ENCODE data around the gene MEF2C. TPM values are rescaled to one million over a fixed set of nuclear protein-coding genes. Genes with fewer than 3 reads are reported as not detected.

Gene MEF2C
- total RNA-seq, 1 experiment from 2014 or later: 26.5 TPM

DNA sequence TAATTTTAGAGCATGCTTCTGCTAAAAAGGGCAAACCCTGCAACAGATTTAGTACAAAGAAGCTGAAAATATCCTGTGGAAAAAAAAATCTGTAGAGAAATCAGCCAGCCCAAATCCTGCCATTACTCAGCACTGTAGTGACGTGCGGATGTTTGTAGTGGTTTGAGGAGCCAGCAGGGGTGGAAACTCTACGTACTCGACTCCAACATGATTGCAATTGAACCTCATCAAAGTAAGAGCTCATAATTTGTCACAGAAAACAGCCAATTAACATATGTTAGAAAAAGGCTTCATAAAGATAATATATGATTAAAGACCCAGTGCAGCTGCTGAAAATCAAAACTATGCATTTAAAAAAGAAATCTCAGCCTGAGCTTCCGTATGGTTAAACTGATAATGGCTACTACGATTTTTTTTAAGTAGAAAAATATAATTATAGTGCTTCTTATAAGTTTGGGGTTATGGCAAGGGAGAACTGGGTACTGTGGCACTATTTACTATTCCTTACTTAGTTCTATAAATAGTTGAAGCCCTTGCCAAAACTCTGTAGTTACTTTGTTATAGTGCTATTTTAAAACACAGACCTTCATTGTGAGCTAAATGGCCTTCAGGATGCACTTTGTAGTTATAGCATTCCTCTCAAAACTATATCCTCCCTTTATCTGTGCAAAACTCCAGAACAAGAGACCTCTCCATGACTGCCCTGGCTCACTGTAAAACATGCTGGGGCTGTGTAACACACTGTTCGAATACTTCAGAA is 49.4 kb downstream of the MEF2C start:
- DNase-seq (ENCODE audit: extremely low read depth, low read depth): no peak

DNA sequence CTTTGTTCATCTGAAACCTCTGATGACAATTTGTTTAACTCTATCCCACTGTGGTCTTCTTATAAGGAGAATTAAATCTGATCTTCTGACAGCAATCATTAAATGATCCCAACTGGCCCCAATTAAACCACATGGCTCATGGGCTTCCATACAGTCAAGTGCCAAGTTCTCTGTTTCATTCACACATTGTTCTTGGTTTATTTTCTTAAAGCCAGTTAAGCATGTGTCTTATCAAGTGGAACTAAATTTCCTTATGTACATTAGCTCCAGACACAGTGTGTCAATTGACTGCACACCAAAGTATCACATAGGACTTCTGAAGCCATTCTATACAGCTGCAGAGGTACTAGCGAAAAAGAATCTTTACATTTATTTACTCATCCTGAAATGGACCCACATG is 51.2 kb downstream of the MEF2C start:
- DNase-seq (ENCODE audit: extremely low read depth, low read depth): no peak

DNA sequence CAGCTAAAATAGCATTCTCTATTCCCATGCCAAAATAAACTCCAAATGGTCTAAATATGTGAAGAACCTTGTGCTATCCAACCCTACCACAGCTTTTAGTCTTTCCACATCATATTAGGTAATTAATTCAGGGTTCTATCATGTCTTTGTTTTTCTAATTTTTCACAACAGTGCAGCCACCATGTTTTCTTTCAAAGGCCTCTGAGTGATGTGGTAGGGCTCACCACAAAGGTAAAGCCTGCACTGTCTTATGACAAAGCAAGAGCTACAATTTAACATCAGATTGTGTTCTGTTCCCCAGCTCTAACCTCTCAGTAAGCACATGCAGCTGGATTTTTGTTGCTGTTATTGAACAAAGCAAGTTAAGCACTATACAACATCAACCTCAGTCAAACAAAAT is 52.4 kb downstream of the MEF2C start:
- no peak for DNase-seq (ENCODE audit: extremely low read depth, low read depth)

DNA sequence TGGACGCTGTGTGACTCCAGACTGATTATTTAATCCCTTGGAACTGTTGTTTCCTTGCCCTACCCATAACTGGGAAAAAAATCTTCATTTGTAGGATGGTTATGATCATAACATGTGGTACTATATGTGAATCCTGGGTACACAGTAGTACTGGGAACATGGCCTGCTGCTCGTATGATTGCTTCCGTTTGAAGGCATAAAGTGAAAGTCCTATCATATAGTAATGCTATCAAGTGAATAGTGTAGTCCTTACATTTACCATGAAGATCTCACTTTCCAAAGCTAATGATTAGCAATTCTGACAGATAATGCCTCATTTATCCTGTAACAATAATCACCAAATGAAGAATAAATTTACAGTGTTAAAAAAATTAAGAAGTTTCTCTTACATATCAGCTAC is 53.2 kb downstream of the MEF2C start:
- DNase-seq (ENCODE audit: extremely low read depth, low read depth): no peak

DNA sequence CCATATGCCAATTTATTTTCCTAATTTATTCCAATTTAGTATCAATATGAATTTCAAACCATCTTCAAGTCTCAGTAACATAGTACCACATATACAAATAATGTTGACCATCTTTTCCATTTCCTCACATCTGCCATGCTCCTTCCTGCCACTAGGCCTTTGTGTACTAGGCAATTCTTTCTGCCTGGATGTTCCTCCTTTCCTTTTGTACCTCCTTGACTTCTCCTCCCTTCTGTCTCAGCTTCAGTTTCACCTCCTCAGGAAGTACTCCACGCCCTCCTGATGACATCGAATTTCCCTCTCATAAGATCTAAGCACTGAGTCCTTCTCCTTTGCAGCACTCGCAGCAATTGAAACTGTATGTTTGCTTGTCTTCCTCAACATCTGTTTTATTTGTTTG is 53.9 kb downstream of the MEF2C start:
- no peak for DNase-seq (ENCODE audit: extremely low read depth, low read depth)

DNA sequence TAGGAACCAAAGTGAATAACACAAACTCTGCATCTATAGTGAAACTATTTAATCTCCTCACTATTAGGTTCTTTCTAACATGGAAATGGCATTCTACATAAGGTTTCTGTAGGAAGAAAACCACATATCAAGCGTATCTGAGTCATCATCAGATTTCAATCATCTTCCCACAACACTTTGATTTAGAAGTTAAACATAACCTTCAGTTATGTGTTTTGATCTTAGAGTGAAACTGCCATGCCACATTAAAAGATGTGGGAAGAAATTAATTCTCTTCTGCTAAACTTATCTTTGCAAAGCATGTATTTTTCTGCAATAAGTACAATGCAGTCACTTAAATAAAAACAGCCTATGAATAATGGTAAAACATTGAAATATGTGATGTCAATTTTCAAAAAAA is 55.0 kb downstream of the MEF2C start:
- DNase-seq (ENCODE audit: extremely low read depth, low read depth): no peak

DNA sequence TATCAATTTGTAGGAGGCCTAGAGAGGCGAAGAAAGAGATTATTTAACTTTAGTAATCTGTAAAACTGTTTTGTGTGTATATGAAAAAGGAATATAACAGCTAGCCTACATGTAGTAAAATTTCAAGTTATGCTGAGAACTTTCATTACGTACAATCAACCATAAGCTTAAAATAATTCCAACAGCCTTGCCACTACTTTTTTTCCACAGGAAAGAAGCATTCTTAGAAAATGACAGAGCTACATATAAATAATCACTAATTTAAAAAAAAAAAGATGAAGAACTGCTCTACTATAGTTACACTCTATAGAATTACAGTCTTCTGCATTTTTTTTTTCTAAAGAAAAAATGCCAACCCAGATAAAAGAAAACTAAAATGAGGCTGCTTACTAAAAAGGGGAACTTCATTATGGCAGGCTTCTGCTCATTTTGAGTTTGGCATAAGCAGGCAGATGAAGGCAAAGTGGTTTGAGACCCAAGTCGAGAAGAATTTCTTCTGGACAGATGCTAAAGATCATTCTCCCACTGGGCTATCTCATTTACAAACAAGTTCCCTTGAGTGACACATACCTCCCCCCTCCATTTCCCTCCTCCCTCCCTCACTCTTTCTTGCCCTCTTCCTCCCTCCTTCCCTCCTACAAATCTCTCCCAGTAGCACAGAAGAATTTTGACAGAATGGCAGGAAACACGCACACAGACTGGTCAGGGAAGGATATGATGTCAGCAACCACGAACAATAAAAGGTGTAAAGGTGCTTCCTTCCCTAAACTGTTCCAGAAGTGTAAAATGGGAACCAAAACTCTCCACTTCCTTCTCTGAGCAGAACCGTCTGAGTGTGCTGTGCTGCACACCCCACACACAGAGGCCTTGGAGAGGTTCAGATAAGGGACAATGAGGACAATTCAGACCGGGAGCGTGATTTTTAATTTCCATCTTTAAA is 56.1 kb downstream of the MEF2C start:
- peak; percentile 59 for DNase-seq (ENCODE audit: extremely low read depth, low read depth)

DNA sequence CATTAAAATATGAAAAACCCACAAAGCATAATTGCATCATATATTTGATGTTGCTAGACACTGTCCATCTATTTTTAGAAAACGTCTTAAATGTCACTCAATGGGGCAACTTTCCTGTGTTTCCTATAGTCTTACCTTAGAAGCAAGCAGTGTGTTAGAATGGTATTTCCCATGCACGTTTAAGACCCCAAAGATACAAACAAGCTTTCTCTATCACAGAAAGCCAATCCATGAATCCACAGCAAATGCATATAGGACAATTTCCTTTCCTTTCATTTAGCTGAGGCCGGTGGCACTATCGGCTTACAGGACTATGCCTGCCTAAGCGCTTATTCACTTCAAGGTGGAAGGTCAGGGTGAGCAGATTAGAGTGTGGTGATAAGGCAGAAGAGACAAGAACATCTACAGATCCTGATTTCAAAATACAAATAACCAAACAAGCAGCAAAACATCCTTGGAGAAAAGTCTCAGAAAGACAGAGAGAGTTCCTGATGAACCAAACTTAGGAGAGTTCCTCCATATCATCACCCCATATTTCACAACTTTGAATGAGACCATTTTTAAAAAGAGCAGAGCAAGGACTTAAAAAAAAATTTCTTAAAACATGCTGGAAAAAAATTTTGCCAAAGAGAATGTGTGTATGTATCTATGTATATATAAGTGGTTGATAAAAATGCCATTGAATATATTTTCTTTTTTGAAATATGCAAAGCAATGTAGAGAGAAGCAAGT is 57.2 kb downstream of the MEF2C start:
- peak; percentile 36 for DNase-seq (ENCODE audit: extremely low read depth, low read depth)

DNA sequence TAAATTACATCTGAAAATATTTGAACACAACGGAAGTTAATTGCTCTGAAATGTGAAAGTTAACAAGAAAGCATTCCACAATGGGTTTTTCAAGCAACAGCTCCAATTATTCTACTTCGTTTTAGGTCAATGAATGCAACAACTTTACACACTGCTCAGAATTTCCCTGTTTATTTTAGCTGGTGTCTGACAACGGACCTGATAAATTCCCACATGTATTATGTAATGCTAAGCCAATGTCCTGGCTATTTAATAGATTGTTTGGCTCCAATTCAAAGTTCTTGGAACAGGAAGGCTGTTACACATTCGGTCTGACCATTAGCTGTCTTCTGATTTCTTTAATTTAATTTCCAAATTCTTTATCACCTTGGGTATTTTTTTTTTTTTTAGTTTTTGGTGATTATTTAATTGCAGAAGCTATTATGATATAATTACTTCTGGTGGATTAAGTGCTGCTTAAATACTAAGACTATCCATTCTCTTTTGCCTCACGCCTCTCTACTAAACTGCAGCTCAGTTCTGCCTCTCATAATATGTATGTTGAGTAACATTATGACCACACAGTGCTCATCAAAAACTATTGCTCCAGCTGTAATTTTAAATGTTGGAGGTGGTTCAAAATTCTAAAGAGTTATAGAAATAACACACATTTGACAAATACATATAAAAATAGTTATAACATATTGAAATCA is 57.9 kb downstream of the MEF2C start:
- DNase-seq (ENCODE audit: extremely low read depth, low read depth): peak; percentile 81

DNA sequence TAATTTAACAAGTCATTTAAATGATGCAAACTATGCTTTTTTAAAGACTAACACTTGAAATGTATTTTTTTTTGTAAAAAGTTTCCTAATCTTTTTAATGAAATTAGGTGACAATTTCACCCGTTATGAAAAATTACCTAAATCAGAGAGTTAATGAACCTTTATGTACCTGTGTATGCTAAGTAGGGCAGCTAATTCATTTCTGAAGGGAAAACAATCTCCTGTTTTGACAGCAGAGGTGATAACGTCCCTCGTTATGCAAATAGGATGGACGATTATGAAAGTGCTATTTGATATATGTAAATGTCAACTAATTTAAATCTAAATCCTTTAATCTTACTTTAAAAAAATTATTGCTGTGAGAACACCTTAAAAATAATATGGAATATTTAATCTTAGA is 58.8 kb downstream of the MEF2C start:
- no peak for DNase-seq (ENCODE audit: extremely low read depth, low read depth)

DNA sequence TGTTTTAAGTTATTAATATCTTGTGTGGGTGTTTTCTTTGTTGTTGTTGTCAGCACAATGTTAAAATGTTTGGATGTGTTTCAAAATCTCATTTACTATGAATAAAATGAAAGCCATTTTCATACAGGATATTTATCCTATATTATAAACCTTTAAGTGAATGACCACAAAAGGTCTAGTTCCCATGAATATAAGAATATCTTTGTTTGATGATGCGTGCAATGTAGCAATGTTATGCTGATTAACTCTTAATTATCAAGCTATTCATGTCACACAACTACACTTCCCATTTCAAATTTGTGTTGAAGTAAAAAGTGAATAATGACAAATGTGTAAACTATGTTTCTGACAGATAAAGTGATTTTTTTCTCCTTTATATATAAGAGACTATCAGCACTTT is 59.8 kb downstream of the MEF2C start:
- DNase-seq (ENCODE audit: extremely low read depth, low read depth): no peak

DNA sequence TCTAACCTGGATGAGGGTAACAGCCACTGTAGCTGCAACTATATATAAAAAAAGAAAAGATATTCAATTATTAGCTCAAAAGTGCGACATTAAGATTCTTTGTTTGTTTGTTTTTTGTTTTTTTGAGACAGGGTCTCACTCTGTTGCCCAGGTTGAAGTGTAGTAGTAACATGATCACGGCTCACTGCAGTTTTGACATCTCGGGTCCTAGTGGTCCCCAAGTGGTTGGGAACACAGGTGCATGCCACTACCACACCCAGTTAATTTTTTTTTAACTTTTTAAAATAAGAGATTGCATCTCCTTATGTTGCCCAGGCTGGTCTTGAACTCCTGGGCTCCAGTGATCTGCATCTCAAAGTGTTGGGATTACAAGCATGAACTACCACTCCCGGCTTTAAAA is 61.8 kb downstream of the MEF2C start:
- DNase-seq (ENCODE audit: extremely low read depth, low read depth): no peak

DNA sequence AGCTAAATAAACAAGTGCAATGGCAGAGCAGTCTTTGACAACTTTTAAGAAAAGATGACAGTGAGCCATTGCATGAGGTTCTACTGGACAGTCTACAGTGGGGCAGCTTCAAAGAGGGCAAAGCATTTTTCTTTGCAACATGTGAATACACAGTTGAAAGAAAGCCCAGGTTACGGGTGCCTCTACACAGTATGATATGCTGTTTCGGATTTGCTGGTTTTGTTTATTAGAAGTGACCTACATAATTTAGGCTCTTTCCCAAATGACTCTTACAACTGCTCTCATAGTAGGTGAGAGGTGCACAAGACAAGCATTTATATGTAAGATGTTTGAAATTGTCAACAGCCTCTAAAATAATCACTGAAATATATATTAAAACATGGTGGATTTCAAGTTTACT is 62.4 kb downstream of the MEF2C start:
- no peak for DNase-seq (ENCODE audit: extremely low read depth, low read depth)

DNA sequence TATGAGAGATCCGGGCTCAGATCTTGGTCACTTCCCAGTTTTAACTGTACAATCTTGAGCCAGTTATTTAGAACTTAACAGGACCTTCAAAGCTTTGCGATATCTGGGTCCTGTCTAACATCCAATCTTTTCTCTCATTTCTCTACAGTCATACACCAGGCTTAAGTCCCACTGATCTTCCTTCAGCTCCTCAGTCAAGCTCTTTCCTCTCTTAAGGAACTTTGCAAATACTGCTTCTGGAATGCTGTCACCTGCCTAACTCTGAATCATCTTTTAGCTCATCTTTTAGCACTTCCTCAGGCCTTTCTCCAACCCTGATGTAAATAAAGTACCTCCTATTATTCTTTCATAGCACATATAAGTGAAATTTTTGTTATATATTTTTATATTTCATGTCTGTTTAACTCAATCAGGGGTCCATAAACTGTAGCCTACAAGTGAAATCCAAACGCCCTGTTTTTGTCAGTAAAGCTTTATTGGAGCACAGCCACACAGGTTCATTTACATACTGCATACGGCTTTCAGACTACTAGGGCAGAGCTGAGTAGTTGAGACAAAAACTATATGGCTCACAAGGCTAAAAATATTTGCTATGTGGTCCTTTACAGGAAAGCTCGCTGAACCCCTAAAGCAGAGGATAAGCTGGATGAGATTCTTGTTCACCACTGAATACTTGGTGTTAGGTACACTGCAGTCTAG is 63.5 kb downstream of the MEF2C start:
- no peak for DNase-seq (ENCODE audit: extremely low read depth, low read depth)

DNA sequence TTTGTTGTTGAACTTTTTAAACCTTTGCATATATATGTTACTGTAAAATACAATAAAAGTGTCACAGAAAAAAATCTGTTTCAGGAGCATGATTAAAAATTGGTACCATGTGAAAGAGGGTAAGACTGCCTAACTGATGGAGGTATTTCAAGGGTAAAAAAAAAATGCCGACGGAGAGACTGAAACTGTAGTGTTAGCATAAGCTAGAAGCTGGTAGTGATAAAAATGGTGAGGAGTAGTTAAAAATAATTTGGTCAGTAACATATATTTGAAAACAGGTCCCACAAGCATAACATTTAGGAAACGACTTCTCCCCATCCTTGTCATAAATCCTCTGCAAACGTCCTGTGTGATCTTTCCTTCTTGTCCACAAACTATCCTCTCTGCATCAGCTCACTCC is 64.7 kb downstream of the MEF2C start:
- no peak for DNase-seq (ENCODE audit: extremely low read depth, low read depth)

DNA sequence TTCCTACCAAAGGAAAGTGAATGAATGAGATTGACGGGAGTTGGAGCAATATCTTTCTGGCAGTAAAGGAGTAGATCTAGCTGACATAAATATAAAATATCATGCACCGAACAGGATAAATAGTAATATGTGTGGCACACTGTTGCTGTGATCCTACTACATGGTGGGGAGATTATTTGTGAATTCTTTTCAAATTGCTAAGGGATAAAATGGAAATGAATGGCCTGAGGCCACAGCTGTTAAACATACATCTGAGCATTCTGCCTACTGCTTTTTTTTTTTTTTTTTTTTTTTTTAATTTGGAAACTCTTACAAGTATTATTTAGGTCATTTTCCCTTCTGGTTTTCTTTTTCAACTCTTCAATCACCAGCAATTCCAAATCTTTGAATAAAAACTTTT is 66.8 kb downstream of the MEF2C start:
- DNase-seq (ENCODE audit: extremely low read depth, low read depth): no peak

DNA sequence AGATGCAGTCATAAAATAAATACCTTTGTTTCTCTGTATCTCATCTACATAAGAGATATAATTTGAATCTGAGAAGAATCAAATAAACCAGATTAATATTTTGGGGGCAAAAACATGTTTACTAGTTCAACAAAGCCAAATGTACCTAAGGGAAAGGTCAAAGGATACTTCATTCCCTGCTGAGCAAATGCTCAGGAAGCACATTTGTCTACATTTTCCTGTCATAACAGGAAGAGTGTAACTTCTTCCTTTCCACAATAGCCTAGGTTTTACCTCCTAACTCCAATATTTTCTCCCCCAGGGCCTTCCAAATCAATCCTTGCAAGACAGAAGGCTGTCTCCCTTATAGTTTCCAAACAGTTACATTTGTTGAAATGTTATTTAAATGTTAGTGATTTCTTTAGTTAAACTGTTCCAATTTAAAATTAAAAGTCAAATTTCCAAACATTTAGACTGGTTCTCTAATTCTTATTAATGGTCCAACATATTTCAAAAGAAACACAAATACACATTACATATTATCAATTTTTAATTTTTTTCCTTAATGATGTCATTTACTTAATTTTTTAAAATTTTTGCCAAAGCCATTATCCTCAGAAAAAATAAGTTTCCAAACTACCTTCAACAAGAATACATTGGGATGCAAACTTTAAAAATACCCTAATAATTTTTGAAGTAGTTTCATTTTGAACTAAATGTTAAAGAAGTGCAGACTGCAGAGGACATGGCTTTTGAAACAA is 67.8 kb downstream of the MEF2C start:
- DNase-seq (ENCODE audit: extremely low read depth, low read depth): no peak

DNA sequence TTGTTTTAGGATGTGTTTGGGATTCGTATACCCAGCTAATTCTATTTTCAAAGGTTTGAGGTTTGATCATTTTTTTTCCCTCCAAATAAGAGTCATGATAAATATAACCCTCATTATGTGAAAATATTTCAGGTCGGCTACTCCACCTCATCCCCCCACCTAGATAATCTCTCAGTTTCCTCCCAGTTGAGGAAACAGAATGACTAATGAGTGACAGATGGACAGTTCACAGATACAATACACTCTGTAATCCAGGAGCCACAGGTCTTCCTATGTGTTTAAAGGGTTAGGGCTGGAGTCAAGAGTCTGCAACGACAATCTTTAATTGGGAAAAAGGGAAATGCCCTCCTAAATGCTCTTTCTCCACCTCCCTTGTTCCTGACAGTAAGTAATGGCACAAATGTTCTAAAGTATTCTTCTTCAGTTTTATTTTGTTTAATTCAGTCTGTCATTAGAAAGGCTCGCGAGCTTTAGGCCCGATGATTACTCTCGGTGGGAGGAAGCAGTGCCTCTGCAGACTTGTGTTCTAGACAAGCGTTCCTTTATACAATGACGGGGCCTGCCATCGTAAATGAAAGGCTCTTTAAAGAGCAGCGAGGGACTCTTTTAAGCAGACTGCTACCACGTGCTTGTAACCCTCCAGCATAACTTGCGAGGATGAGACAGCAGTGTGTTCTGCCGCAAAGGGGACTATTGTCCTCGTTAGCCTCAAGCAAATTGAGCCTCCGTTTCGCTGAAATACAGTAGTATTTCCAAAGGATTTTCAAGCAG is 69.0 kb downstream of the MEF2C start:
- no peak for DNase-seq (ENCODE audit: extremely low read depth, low read depth)

DNA sequence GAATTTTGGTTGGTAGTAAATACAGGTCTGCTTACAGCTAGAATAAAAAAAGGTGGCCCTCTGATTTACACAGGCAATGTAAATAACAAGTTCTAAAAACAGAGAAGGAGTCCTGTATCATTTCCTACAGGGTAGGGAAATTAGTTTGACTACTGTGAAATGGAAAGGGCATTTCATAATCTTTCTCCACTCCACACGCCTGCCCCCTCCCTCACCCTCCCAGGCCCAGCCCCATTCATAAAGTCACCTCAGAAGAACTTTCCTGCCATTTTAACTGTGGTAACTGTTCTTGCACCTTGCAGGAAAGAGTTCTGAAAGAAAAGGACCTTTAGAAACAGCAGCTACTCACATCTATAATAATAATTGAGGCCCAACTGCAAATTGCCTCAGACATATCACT is 69.7 kb downstream of the MEF2C start:
- DNase-seq (ENCODE audit: extremely low read depth, low read depth): no peak

Data from NCI-H460 (cell line).